ENCODE data around the gene MLLT6.
A peak's percentile ranks its signal among the peaks of the same experiment; 100 is the strongest.

MLLT6 gene

DNA sequence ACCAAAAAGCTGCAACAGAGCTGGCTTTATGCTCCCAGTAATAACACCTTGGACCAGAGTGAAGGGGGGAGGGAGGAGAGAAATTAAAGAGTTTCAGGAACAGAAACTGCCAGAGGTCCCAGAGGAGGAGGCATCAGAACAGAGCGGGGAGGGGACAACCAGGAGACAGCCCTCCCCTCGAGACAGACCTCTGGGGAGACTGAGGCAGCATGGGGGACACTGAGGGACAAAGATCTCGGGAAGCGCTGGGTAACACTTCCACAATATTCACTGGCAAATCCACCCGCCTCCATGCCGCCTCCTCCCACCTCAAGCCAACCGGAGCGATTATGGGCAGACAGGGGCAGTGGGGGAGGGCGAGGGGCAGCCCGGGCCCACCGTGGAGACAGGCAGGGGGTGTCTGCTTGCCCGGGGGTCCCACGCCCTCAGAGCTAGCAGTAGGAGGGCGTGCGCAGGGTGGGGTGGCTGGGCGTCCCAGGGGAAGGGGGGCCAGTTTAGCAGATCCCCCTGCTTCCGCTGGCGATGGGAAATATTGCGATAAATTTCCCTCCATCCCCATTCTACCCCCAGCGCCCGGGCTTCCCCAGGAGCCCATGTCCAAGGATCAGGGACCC lies 41.9 kb downstream of the MLLT6 start:
- Histone ChIP-seq H3K4me3 (ENCODE audit: low read depth, low read length) (peak overlapping the region; percentile 96), H3K36me3 (no peaks in the 10 kb centered on the region; the same call in 1 of the 2 replicates), H3K27me3 (no peaks in the 10 kb centered on the region), H3K9me3 (no peaks in the 10 kb centered on the region), H3K4me1 (peaks cover 38% of the 10 kb centered on the region)
- no peak for DNase-seq
- TF ChIP-seq, protein P1, sequence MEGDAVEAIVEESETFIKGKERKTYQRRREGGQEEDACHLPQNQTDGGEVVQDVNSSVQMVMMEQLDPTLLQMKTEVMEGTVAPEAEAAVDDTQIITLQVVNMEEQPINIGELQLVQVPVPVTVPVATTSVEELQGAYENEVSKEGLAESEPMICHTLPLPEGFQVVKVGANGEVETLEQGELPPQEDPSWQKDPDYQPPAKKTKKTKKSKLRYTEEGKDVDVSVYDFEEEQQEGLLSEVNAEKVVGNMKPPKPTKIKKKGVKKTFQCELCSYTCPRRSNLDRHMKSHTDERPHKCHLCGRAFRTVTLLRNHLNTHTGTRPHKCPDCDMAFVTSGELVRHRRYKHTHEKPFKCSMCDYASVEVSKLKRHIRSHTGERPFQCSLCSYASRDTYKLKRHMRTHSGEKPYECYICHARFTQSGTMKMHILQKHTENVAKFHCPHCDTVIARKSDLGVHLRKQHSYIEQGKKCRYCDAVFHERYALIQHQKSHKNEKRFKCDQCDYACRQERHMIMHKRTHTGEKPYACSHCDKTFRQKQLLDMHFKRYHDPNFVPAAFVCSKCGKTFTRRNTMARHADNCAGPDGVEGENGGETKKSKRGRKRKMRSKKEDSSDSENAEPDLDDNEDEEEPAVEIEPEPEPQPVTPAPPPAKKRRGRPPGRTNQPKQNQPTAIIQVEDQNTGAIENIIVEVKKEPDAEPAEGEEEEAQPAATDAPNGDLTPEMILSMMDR (IDR thresholded peaks at IDR 0.05; ENCODE audit: low read depth, low read length), result no peak

DNA sequence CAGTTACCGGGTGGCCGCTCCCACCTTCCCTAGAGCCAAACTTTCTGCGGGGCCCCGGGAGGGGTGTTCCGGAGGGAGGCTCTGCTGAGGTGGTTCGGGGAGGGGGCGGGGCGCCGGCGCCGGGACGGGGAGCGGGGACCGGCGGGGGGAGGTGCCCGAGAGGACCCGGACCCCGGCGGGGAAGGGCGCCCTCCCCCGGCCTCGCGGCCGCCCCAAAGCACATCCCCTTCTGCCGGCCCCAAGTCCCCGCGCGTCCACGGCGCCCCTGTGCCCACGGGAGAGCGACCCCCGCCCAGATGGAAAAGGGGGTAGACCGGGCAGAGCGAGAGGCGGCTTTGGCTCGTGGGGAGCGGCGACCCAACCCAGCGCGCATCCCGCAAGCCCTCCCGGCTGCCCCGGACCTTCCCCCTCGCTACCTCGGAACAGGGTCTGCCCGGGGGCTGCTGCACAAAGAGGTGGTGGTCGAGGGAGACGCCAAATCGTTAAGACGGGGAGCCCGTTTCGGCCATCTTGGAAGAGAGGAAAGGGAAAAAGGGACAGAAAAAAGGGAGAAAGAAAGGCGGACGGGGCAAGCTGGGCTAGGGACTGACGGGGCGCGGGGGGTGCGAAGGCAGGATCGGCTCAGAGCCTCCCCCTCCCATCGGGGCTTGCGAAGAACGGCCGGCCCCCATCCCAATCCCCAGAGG lies 42.5 kb downstream of the MLLT6 start:
- DNase-seq, result peak; percentile 65
- no peaks in the 10 kb centered on the region for H3K27me3 ChIP-seq
- no peaks in the 10 kb centered on the region for H3K9me3 ChIP-seq
- H3K4me1 ChIP-seq, result peaks cover 32% of the 10 kb centered on the region
- TF ChIP-seq, protein P1 (IDR thresholded peaks at IDR 0.05; ENCODE audit: low read depth, low read length), result no peak
- H3K36me3 ChIP-seq, result no peaks in the 10 kb centered on the region; the same call in 1 of the 2 replicates
- H3K4me3 ChIP-seq (ENCODE audit: low read depth, low read length), result peak overlapping the region; percentile 96

GRCh38 chr17:38748149-38748891 lies 43.2 kb downstream of the MLLT6 start, which contains the start of gene PCGF2:
Gene PCGF2, minus strand, starts transcription at chr17:38748336. Its CDS starts 7,934 bp downstream, at chr17:38740402.
- peak within 1 kb of the TSS; percentile 96 for H3K4me3 ChIP-seq (ENCODE audit: low read depth, low read length)
- H3K27me3 ChIP-seq, result no peaks in the 10 kb centered on the region
- peaks cover 27% of the 10 kb centered on the region for H3K4me1 ChIP-seq
- TF ChIP-seq, protein P1 (IDR thresholded peaks at IDR 0.05; ENCODE audit: low read depth, low read length), result no peak
- H3K9me3 ChIP-seq, result no peaks in the 10 kb centered on the region
- no peaks in the 10 kb centered on the region; the same call in 1 of the 2 replicates for H3K36me3 ChIP-seq
- peak; percentile 98 for DNase-seq

- Histone ChIP-seq H3K4me3 (ENCODE audit: low read depth, low read length) (peak overlapping the region; percentile 96), H3K9me3 (no peaks in the 10 kb centered on the region), H3K27me3 (no peaks in the 10 kb centered on the region), H3K36me3 (peaks cover 3% of the 10 kb centered on the region), H3K4me1 (peaks cover 24% of the 10 kb centered on the region)
- no peak for DNase-seq
- TF ChIP-seq, protein P1 (IDR thresholded peaks at IDR 0.05; ENCODE audit: low read depth, low read length), result no peak
Measured at GRCh38 chr17:38748892-38749222, 43.8 kb downstream of the MLLT6 start.

DNA sequence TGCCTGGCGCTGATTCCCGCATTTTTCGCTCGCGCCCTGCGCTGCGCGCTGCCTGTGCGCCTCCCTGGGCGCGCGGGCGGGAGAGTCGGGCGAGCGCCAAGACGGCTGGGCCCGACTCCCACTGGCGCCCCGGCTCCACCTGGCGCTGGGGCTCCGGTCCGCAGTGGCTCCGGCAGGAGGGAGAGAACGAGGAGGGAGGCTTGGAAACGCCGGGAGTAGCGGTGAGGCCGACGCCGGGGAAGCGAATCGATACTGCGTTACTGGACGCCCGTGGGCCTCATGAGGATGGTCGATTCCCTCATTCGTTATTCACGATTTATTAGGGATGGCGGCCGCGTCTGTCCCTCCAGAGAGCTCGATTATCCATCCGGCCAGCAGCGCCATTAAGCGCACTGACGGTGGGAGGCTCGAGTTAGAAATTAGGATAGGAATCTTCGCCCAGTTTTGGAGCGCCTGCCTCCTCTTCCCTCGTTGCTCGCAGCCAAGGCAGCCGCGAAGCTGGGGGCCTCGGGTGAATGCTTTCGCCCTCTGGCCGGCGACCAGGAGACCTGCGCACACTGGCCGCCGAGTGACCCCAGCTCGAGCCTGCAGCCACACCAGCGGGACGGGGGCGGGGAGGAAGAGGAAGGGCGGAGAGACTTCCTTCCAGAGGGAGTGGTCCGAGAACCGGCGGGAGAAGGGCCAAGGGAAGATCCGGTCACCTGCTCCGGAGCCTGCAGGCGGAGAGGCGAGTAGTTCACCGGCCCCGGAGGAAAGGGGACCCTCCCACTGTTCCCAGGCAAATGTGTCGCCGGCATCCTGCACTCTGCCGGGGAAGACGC lies 44.4 kb downstream of the MLLT6 start:
- TF ChIP-seq, protein P1 (IDR thresholded peaks at IDR 0.05; ENCODE audit: low read depth, low read length), result no peak
- Histone ChIP-seq H3K4me1 (peaks cover 23% of the 10 kb centered on the region), H3K4me3 (ENCODE audit: low read depth, low read length) (peak overlapping the region; percentile 96), H3K27me3 (no peaks in the 10 kb centered on the region), H3K36me3 (peaks cover 8% of the 10 kb centered on the region), H3K9me3 (no peaks in the 10 kb centered on the region)
- peak; percentile 73 for DNase-seq

Measured in BE2C (cell line).